SU-DHL-6 (cell line): ENCODE measurements around the gene POLH.

Experiments
- H2AFZ ChIP-seq: fragments of 200-600 bp; sonication (generic); 2 replicates; pipeline ENCODE4 v1.6.1; 2014; ENCODE audit warnings: low read depth, mild to moderate bottlenecking, moderate library complexity, mixed read lengths, antibody characterized with exemption, low read length; ENCODE audit not compliant: severe bottlenecking
- H3F3A ChIP-seq: fragments of 200-600 bp; shearing (Covaris generic); 2 replicates; pipeline ENCODE4 v1.6.0; 2016; ENCODE audit warnings: antibody characterized with exemption, mild to moderate bottlenecking; ENCODE audit not compliant: insufficient read depth
- H3K27ac ChIP-seq: fragments of 200-600 bp; sonication (generic); 2 replicates; pipeline ENCODE4 v1.5.1; 2016; ENCODE audit warnings: low read depth, mild to moderate bottlenecking, low read length, moderate library complexity, mixed read lengths
- H3K27me3 ChIP-seq: fragments of 200-600 bp; sonication (generic), shearing (Covaris generic); 2 replicates; pipeline ENCODE4 v1.6.0; 2014; ENCODE audit warnings: mild to moderate bottlenecking, low read length
- H3K36me3 ChIP-seq: fragments of 200-600 bp; sonication (generic); 2 replicates; pipeline ENCODE4 v1.6.1; 2014; ENCODE audit warnings: mild to moderate bottlenecking, low read length, mixed read lengths
- H3K4me2 ChIP-seq: fragments of 300-600, 200-600 bp; shearing (Covaris generic), sonication (generic); 2 replicates; pipeline ENCODE4 v1.6.0; 2014; ENCODE audit warnings: low read length, low read depth, mild to moderate bottlenecking; ENCODE audit not compliant: poor library complexity, severe bottlenecking
- H3K4me3 ChIP-seq: fragments of 200-600 bp; sonication (generic); 2 replicates; pipeline ENCODE4 v1.5.1; 2014; ENCODE audit warnings: antibody characterized with exemption, low read length, mild to moderate bottlenecking, mixed read lengths; ENCODE audit not compliant: insufficient read depth, poor library complexity, severe bottlenecking
- H3K79me2 ChIP-seq: fragments of 200-600 bp; sonication (generic); 2 replicates; pipeline ENCODE4 v1.6.1; 2014; ENCODE audit warnings: mild to moderate bottlenecking, low read length, moderate library complexity; ENCODE audit not compliant: insufficient read depth
- H3K9ac ChIP-seq: fragments of 200-600 bp; sonication (generic); 2 replicates; pipeline ENCODE4 v1.7.0; 2014; ENCODE audit warnings: mild to moderate bottlenecking, low read length
- H3K9me2 ChIP-seq: fragments of 200-600 bp; sonication (generic); replicated peaks from 2 replicates; pipeline ENCODE4 v1.6.1; 2014; ENCODE audit warnings: low read length; ENCODE audit not compliant: insufficient read depth
- H3K9me3 ChIP-seq: fragments of 200-600 bp; sonication (generic); 2 replicates; pipeline ENCODE4 v1.6.1; 2014; ENCODE audit warnings: low read length, mixed read lengths; ENCODE audit not compliant: insufficient read depth
- H4K20me1 ChIP-seq: fragments of 200-600 bp; sonication (generic); 2 replicates; pipeline ENCODE4 v1.6.1; 2014; ENCODE audit warnings: low read depth, mild to moderate bottlenecking, antibody characterized with exemption, low read length, moderate library complexity, mixed read lengths
- EZH2phosphoT487 ChIP-seq: fragments of 200-600 bp; sonication (generic), shearing (Covaris generic); conservative IDR thresholded peaks from 2 replicates; pipeline ENCODE4 v1.6.1; 2018; ENCODE audit warnings: mild to moderate bottlenecking, antibody characterized with exemption, low read length, moderate library complexity, mixed read lengths
- TF ChIP-seq, protein P1 (sequence below): fragments of 200-600 bp; sonication (generic); IDR thresholded peaks from one replicate; pipeline ENCODE4 v1.5.1; 2017; ENCODE audit warnings: antibody characterized with exemption, mild to moderate bottlenecking, low read length, moderate library complexity; ENCODE audit not compliant: insufficient read depth, poor library complexity, severe bottlenecking

The POLH gene

DNA sequence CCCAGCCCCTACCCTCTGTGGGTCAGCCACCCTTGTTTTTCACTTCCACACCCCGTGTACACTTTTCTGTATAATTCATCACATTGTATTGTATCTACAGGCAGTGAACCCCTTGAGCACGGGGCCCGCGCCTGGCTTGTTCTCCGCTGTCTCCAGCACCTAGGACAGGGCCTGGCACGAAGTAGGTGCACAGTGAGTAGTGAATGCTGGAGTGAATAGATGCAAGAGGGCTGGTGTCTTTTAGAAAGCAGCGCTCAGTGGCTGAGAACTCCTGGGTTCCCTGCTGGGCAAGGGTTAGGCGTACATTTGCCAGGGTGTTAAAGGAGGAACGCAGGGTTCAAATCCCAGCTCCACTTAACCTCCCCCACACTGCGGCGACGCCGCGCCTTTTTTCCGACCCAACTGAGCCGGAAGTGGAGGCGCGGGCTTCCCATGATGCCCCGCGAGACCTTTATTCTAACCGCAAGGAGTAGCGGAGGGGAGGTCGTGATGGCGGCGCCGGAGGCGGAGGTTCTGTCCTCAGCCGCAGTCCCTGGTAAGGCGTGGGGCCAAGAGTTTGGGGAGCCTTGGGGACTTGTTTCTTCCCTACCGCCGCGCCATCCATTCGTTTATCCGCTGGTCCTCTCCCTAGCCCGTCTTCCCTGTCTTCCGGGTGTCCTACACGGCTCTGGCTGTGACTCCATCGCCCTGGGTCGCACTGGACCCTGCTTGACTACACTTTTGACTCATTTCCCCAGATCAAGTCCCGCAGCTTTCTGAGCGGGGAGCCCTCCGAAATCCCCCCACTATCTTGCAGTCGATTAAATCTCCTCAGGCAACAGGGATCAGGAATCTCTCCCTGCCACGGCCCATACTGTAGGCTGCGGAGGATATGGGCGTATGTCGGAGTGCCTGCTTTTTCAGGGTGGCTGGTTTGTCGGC is 59.7 kb downstream of the POLH start, which contains the start of gene MAD2L1BP:
TSS of gene MAD2L1BP (plus strand) at position 454 of the 921 bp plus-strand sequence. CDS start at position 490, 36 bp downstream.
- Histone ChIP-seq H3K4me2 (peak within 1 kb of the TSS; percentile 89), H3K27ac (peak within 1 kb of the TSS; percentile 65), H3K36me3 (peaks cover 17% of the 10 kb centered on the region), H3F3A (peaks cover 23% of the 10 kb centered on the region), H3K9ac (peak within 1 kb of the TSS; percentile 87), H3K27me3 (no peaks in the 10 kb centered on the region), H2AFZ (peak within 1 kb of the TSS; percentile 72), H4K20me1 (peaks cover 6% of the 10 kb centered on the region; the same call in 1 of the 2 replicates), H3K9me2 (no peaks in the 10 kb centered on the region), H3K9me3 (no peaks in the 10 kb centered on the region), H3K4me3 (peak within 1 kb of the TSS; percentile 84), H3K79me2 (peaks cover 49% of the 10 kb centered on the region)
- TF ChIP-seq, protein P1, sequence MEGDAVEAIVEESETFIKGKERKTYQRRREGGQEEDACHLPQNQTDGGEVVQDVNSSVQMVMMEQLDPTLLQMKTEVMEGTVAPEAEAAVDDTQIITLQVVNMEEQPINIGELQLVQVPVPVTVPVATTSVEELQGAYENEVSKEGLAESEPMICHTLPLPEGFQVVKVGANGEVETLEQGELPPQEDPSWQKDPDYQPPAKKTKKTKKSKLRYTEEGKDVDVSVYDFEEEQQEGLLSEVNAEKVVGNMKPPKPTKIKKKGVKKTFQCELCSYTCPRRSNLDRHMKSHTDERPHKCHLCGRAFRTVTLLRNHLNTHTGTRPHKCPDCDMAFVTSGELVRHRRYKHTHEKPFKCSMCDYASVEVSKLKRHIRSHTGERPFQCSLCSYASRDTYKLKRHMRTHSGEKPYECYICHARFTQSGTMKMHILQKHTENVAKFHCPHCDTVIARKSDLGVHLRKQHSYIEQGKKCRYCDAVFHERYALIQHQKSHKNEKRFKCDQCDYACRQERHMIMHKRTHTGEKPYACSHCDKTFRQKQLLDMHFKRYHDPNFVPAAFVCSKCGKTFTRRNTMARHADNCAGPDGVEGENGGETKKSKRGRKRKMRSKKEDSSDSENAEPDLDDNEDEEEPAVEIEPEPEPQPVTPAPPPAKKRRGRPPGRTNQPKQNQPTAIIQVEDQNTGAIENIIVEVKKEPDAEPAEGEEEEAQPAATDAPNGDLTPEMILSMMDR: no peak
- no peak for TF ChIP-seq EZH2phosphoT487

- Histone ChIP-seq H3K9ac (peak overlapping the region; percentile 87), H3K4me3 (peak overlapping the region; percentile 84), H3K27me3 (no peaks in the 10 kb centered on the region), H4K20me1 (peaks cover 6% of the 10 kb centered on the region; the same call in 1 of the 2 replicates), H3K9me2 (no peaks in the 10 kb centered on the region), H2AFZ (peak overlapping the region; percentile 72), H3K27ac (peak overlapping the region; percentile 65), H3K4me2 (peak overlapping the region; percentile 89), H3K9me3 (no peaks in the 10 kb centered on the region), H3K36me3 (peaks cover 21% of the 10 kb centered on the region), H3K79me2 (peaks cover 55% of the 10 kb centered on the region), H3F3A (peaks cover 17% of the 10 kb centered on the region)
- TF ChIP-seq EZH2phosphoT487: no peak
- TF ChIP-seq, protein P1: no peak
These were observed 60.3 kb downstream of the POLH start for GRCh38 chr6:43636308-43636659.

GRCh38 chr6:43639984-43640800 is 64.2 kb downstream of the POLH start:
- H3K79me2 ChIP-seq: peaks cover 62% of the 10 kb centered on the region
- H3K36me3 ChIP-seq: peaks cover 27% of the 10 kb centered on the region
- no peak overlapping the region for H3K9ac ChIP-seq
- no peak overlapping the region for H3K4me2 ChIP-seq
- no peaks in the 10 kb centered on the region for H3K9me2 ChIP-seq
- peaks cover 6% of the 10 kb centered on the region; the same call in 1 of the 2 replicates for H4K20me1 ChIP-seq
- H3K27ac ChIP-seq: no peak overlapping the region
- no peaks in the 10 kb centered on the region for H3K27me3 ChIP-seq
- no peak overlapping the region for H2AFZ ChIP-seq
- H3K4me3 ChIP-seq: no peak overlapping the region
- H3F3A ChIP-seq: peaks cover 17% of the 10 kb centered on the region
- H3K9me3 ChIP-seq: no peaks in the 10 kb centered on the region
- TF ChIP-seq, protein P1: no peak
- TF ChIP-seq EZH2phosphoT487: no peak
